Common myeloid progenitor, CD34-positive (primary cell): Measurements from ENCODE around the gene YIF1A.

Source experiments
- CTCF ChIA-PET: fragments of 350-600 bp; sonication (Branson Sonifier 250); formaldehyde crosslinking; loops from one replicate; lab custom pipeline; 2021; ENCODE audit warnings: antibody characterized with exemption; lab: Charles Lee
- POLR2A ChIA-PET: fragments of 350-600 bp; sonication (Branson Sonifier 250); formaldehyde crosslinking; loops from one replicate; lab custom pipeline; 2021; ENCODE audit warnings: antibody characterized with exemption; lab: Charles Lee
- DNase-seq, 3 donors: peaks; one replicate each; pipeline versions ENCODE4 v3.0.0 to v3.0.0-alpha.2; 2013
- H3K27ac ChIP-seq, 2 experiments: 1 replicate in 1 of 2; 2 replicates in 1 of 2; pipeline ENCODE4 v1.7.0; 2013; ENCODE audit warnings: inconsistent platforms in 2 of 2, low read length in 2 of 2, mild to moderate bottlenecking in 2 of 2, low read depth in 1 of 2, moderate library complexity in 1 of 2; ENCODE audit not compliant: severe bottlenecking in 2 of 2, insufficient read depth in 1 of 2, poor library complexity in 1 of 2
- H3K27me3 ChIP-seq, 5 experiments: replicated peaks in 2 of 5; 1 replicate in 3 of 5; 2 replicates in 2 of 5; pipeline versions ENCODE4 v1.6.1 to v1.7.0; 2013; ENCODE audit warnings: low read length in 4 of 5, mild to moderate bottlenecking in 2 of 5, moderate library complexity in 2 of 5, inconsistent platforms in 1 of 5; ENCODE audit not compliant: insufficient read depth in 5 of 5, control insufficient read depth in 4 of 5
- H3K36me3 ChIP-seq, 4 experiments: 1 replicate in 2 of 4; 2 replicates in 2 of 4; pipeline versions ENCODE4 v1.6.1 to v1.7.0; 2013; ENCODE audit warnings: low read length in 3 of 4, control low read depth in 1 of 4, mild to moderate bottlenecking in 1 of 4; ENCODE audit not compliant: control insufficient read depth in 4 of 4, insufficient read depth in 4 of 4
- H3K4me1 ChIP-seq, 4 experiments: 1 replicate in 3 of 4; 2 replicates in 1 of 4; pipeline versions ENCODE4 v1.6.1 to v1.7.1; 2013; ENCODE audit warnings: low read length in 3 of 4, mild to moderate bottlenecking in 3 of 4, control low read depth in 1 of 4, inconsistent platforms in 1 of 4, moderate library complexity in 1 of 4; ENCODE audit not compliant: control insufficient read depth in 4 of 4, insufficient read depth in 4 of 4; ENCODE audit errors: control extremely low read depth in 1 of 4
- H3K4me3 ChIP-seq, 7 experiments: 1 replicate in 4 of 7; 2 replicates in 3 of 7; pipeline versions ENCODE4 v1.5.1 to v1.7.0; 2013; ENCODE audit warnings: mild to moderate bottlenecking in 7 of 7, low read length in 6 of 7, moderate library complexity in 6 of 7, inconsistent platforms in 2 of 7, low read depth in 2 of 7, control low read depth in 1 of 7; ENCODE audit not compliant: insufficient read depth in 4 of 7, control insufficient read depth in 1 of 7; ENCODE audit errors: extremely low read depth in 1 of 7
- H3K9me3 ChIP-seq, 5 experiments: 1 replicate in 4 of 5; 2 replicates in 1 of 5; pipeline versions ENCODE4 v1.6.1 to v1.7.1; 2013; ENCODE audit warnings: low read length in 4 of 5, mild to moderate bottlenecking in 2 of 5, inconsistent platforms in 1 of 5, low read depth in 1 of 5, moderate library complexity in 1 of 5; ENCODE audit not compliant: control insufficient read depth in 4 of 5, insufficient read depth in 2 of 5; ENCODE audit errors: control extremely low read depth in 1 of 5
- WGBS: methylation state at CpG from one replicate; pipeline ENCODE4 v1.1.5; 2013; ENCODE audit not compliant: insufficient coverage; 5-methylcytosine and 5-hydroxymethylcytosine counted together

Gene YIF1A

DNA sequence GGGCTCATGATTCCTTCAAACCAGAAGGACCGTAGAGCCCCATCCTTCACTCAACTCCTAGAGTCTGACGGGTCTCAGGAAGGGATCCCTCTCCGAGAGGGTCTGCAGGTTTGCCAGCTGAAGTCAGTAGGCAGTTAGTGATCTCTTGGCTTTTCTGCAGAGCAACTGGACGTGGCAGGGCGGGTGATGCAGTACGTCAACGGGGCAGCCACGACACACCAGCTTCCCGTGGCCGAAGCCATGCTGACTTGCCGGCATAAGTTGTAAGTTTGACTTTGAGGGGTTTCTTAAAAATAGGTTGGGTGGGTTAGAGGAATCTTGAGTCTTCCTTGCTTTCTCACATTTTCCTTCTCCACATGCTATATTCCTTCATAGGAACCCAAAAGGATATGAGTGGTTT is 53.8 kb downstream of the YIF1A start:
- Histone ChIP-seq H3K27ac (no peak overlapping the region), H3K4me3 (no peak overlapping the region), H3K4me1 (peaks cover 0 to 1% (median 0%) of the 10 kb centered on the region in 4 experiments), H3K27me3 (no peaks in the 10 kb centered on the region), H3K9me3 (no peaks in the 10 kb centered on the region), H3K36me3 (peaks cover 20 to 93% (median 57%) of the 10 kb centered on the region in 4 experiments)
- ChIA-PET POLR2A (no interaction called here), CTCF (no interaction called here)
- DNase-seq, result no peak
- 98% methylated on average over 8 of the region's 11 CpGs for WGBS
